NT2/D1 (cell line): ENCODE measurements around the gene PCDHGB1.
"Not testable (repeated sequence)": the region's sequence is repeated elsewhere in the genome, so short reads cannot be mapped to it uniquely, and the experiment has no call there.

ENCODE experiments used
- DNase-seq: peaks from one replicate; pipeline ENCODE4 v3.0.0-alpha.2; 2011; ENCODE audit warnings: low read depth, low spot score
- H3K27me3 ChIP-seq: 2 replicates; pipeline ENCODE4 v1.6.0; 2011; ENCODE audit warnings: mild to moderate bottlenecking; ENCODE audit not compliant: insufficient read length, insufficient read depth
- H3K36me3 ChIP-seq: 2 replicates; pipeline ENCODE4 v1.6.1; 2011; ENCODE audit warnings: mild to moderate bottlenecking, low read length, mixed read lengths; ENCODE audit not compliant: insufficient read depth, insufficient read length
- H3K4me1 ChIP-seq: 2 replicates; pipeline ENCODE4 v1.5.1; 2011; ENCODE audit not compliant: insufficient read depth, insufficient read length
- H3K4me3 ChIP-seq: 2 replicates; pipeline ENCODE4 v1.5.1; 2011; ENCODE audit warnings: low read depth; ENCODE audit not compliant: insufficient read length
- H3K9ac ChIP-seq: 2 replicates; pipeline ENCODE4 v1.6.0; 2011; ENCODE audit warnings: low read depth; ENCODE audit not compliant: insufficient read length
- H3K9me3 ChIP-seq: 2 replicates; pipeline ENCODE4 v1.5.1; 2011; ENCODE audit warnings: mild to moderate bottlenecking, low read length; ENCODE audit not compliant: insufficient read depth
- SUZ12 ChIP-seq: IDR thresholded peaks from 2 replicates; pipeline ENCODE4 v1.6.1; 2011; ENCODE audit not compliant: insufficient read length, insufficient read depth; ENCODE audit errors: extremely low read depth
- YY1 ChIP-seq: IDR thresholded peaks from 2 replicates; pipeline ENCODE4 v1.6.1; 2011; ENCODE audit not compliant: insufficient read length, insufficient read depth
- ZNF274 ChIP-seq: IDR thresholded peaks from 2 replicates; pipeline ENCODE4 v1.6.1; 2011; ENCODE audit warnings: mild to moderate bottlenecking, low read depth, low read length

PCDHGB1 gene

DNA sequence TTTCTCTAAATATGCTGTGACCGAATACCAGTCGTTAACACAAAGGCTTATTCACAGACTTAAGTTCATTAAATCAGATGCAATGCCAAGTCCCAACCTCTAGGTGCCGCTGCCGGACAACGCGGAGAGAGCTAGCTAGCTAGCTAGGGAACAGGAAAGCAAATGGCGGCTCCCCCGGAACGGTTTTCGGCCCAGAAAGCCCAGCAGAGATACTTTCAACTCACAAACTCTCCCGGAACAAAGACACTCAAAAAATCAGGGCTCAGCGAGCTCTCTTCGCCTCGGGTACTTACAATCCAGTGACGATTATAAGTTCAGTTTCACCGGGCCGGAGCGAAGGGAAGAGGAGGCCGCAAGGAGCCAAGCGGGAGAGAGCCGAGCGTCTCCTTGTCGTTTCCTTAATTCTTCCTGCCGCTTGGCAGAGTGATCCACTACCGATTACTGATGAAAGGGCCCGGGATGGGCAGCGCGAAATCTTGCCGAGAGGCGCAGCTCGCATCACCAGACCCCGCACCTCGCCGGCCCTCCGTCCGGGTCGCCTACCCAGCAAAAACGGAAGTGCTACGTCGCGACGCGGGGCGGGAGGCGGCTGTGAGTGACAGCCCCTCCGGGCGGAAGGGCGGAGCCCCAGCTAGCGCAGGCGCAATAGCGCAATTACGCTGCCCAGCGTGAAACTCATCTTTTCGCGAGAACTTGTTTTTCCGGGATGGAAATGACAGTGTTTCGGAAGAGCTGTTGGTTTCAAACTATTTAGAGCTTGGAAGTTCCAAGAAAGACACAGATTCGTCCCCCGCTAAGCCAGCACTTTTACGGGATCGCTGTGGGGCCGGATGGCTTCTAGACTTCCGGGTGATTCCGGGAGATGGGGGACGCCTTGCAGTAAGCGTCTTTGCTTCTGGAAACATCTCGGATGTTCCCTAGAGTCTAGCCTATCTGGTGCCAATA lies 29.4 kb upstream of the PCDHGB1 start, which contains the start of gene TAF7:
TSS of gene TAF7 (minus strand) at position 560 of the 945 bp plus-strand sequence. CDS start 740 bp downstream, outside the sequence.
- Histone ChIP-seq H3K9me3 (peaks cover 26% of the 10 kb centered on the region), H3K27me3 (no peaks in the 10 kb centered on the region), H3K4me3 (peak within 1 kb of the TSS; percentile 88), H3K4me1 (no peaks in the 10 kb centered on the region), H3K9ac (peak within 1 kb of the TSS; percentile 72), H3K36me3 (peaks cover 25% of the 10 kb centered on the region)
- DNase-seq = peak; percentile 88
- no peak for TF ChIP-seq SUZ12
- TF ChIP-seq YY1 = peak; percentile 42
- TF ChIP-seq ZNF274 = no peak

DNA sequence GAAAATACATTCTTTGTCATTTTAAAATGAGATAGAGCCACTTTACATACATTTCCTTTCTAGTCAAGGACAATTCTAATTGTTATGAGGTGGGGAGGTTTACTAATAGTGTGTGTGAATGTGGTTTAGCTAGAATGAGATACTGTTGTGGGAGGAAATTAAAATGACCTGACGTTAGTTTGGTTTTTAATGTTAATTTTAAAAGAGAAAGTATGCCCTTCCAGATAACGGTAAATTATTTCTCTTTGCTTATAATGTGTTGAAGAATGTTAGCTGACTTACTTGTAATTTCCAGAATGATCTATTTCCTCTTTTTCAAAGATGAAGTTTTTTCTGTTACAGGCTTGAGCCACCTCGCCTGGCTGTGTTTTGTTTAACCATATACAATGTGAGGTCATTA lies 27.6 kb upstream of the PCDHGB1 start:
- no peak overlapping the region for H3K9ac ChIP-seq
- H3K4me3 ChIP-seq = no peak overlapping the region
- DNase-seq = no peak
- H3K36me3 ChIP-seq = peaks cover 22% of the 10 kb centered on the region
- H3K9me3 ChIP-seq = peaks cover 26% of the 10 kb centered on the region
- H3K27me3 ChIP-seq = no peaks in the 10 kb centered on the region
- TF ChIP-seq SUZ12 (no peak), ZNF274 (no peak), YY1 (no peak)
- no peaks in the 10 kb centered on the region for H3K4me1 ChIP-seq

DNA sequence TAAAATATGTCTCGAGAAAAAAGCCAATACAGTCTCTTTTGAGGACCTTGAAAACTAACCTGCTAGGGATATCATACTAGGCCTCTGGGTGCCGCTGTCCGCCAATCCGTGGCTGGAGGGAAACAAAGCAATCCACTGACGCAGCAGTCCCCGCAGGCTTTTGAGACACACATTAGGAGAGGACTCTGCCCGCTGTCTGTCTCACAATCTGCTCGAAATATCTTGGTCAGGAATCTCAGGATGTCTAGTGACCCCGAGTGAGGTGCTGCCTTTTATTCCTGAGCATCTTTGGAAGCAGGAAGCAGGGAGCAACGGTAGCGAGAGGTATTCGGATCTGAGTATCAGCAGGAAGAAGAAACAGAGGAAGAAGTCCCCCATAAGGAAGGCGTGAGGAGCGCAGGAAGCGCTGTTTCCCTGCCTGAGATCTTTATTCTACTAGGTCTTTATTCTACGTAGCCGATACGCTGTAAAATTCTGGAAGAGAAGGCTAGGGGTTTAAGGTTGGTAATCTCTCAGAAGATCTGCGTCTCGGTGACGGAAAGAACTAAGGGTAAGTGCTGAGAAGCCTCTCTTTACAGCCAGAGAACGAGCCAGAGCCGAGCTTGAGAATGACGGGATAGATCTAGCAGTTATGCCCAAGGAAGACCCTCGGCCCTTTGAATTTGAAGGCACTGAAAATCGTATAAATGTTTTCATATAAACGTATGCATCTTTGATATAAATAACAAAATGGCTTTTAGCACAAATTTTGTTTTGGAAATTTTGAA lies 23.6 kb upstream of the PCDHGB1 start:
- Histone ChIP-seq H3K27me3 (no peaks in the 10 kb centered on the region), H3K4me3 (no peak overlapping the region), H3K9me3 (no peaks in the 10 kb centered on the region), H3K4me1 (no peaks in the 10 kb centered on the region), H3K36me3 (no peaks in the 10 kb centered on the region), H3K9ac (no peak overlapping the region)
- no peak for DNase-seq
- TF ChIP-seq SUZ12 = no peak
- no peak for TF ChIP-seq ZNF274
- no peak for TF ChIP-seq YY1

- no peak for TF ChIP-seq ZNF274
- no peak for TF ChIP-seq YY1
- no peak for TF ChIP-seq SUZ12
- Histone ChIP-seq H3K9me3 (no peaks in the 10 kb centered on the region; the same call in 1 of the 2 replicates), H3K27me3 (no peaks in the 10 kb centered on the region), H3K4me1 (no peaks in the 10 kb centered on the region), H3K4me3 (no peak overlapping the region), H3K36me3 (no peaks in the 10 kb centered on the region), H3K9ac (no peak overlapping the region)
- no peak for DNase-seq
Measured at GRCh38 chr5:141328231-141328630, 21.7 kb upstream of the PCDHGB1 start.

DNA sequence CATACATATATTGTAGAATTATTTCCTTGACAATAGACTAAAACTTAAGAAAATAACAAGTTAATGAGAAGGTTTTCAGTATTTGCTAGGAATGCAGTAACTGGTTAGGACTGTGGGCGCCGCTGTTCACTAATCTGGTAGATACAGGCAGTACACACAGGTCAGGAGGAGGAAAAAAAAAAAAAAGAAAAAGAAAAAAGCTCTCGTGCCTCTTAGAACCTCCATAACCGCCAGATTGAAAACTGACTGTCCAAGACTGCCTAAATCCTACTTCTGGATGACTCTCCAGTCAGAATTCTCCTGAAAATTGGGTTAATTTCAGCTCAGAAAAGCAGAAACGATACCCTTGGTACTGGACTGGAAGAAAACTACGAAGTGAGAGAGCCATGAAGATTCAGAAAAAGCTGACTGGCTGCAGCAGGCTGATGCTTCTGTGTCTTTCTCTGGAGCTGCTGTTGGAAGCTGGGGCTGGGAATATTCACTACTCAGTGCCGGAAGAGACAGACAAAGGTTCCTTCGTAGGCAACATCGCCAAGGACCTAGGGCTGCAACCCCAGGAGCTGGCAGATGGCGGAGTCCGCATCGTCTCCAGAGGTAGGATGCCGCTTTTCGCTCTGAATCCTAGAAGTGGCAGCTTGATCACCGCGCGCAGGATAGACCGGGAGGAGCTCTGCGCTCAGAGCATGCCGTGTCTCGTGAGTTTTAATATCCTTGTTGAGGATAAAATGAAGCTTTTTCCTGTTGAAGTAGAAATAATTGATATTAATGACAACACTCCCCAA lies 19.4 kb upstream of the PCDHGB1 start, which contains the start of gene PCDHGA1:
TSS of gene PCDHGA1 (plus strand) at position 216 of the 782 bp plus-strand sequence.
- Histone ChIP-seq H3K9ac (no peak within 1 kb of the TSS), H3K36me3 (no peaks in the 10 kb centered on the region)

DNA sequence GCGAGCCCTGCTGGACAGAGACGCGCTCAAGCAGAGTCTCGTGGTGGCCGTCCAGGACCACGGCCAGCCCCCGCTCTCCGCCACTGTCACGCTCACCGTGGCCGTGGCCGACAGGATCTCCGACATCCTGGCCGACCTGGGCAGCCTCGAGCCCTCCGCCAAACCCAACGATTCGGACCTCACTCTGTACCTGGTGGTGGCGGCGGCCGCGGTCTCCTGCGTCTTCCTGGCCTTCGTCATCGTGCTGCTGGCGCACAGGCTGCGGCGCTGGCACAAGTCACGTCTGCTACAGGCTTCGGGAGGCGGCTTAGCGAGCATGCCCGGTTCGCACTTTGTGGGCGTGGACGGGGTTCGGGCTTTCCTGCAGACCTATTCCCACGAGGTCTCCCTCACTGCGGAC lies 17.3 kb upstream of the PCDHGB1 start:
- H3K4me1 ChIP-seq, H3K9me3 ChIP-seq, DNase-seq, H3K4me3 ChIP-seq, H3K9ac ChIP-seq, H3K27me3 ChIP-seq, H3K36me3 ChIP-seq: not testable (repeated sequence)

More for the DNA sequence above, 19.4 kb upstream of the PCDHGB1 start, which contains the start of gene PCDHGA1:
- H3K27me3 ChIP-seq = no peaks in the 10 kb centered on the region
- no peak within 1 kb of the TSS for H3K4me3 ChIP-seq
- TF ChIP-seq YY1 (no peak), ZNF274 (no peak), SUZ12 (no peak)
- DNase-seq = peak; percentile 28
- no peaks in the 10 kb centered on the region; the same call in 1 of the 2 replicates for H3K9me3 ChIP-seq
- H3K4me1 ChIP-seq = no peaks in the 10 kb centered on the region
